Heart right ventricle (tissue), 16 donors: ENCODE data around the gene PCDH1. TPM values are rescaled to one million over a fixed set of nuclear protein-coding genes. Genes with fewer than 3 reads are reported as not detected.

ENCODE experiments used
- ATAC-seq, 8 donors: fragments of 200-7000 bp; cut with Tn5 transposase; one replicate each; pipeline ENCODE4 v1.9.1; 2020; ENCODE audit warnings: mild to moderate bottlenecking in 8 of 8, moderate library complexity in 8 of 8, moderate number of reproducible peaks in 1 of 8
- DNase-seq, 2 donors: peaks; one replicate each; pipeline ENCODE4 v3.0.0-alpha.2; 2020
- H3K27ac ChIP-seq, 10 donors: fragments of 200-600 bp; sonication (generic) in 2 of 10; one replicate each; pipeline versions ENCODE4 v1.5.0 to v1.8.0; 2020 to 2022; ENCODE audit warnings: mild to moderate bottlenecking in 3 of 10
- H3K27me3 ChIP-seq, 7 donors: fragments of 200-600 bp; one replicate each; pipeline ENCODE4 v1.8.0; 2021 to 2022; ENCODE audit warnings: mild to moderate bottlenecking in 2 of 7
- H3K36me3 ChIP-seq, 9 donors: fragments of 200-600 bp; sonication (generic) in 1 of 9; one replicate each; pipeline versions ENCODE4 v1.5.0 to v1.8.0; 2020 to 2022; ENCODE audit warnings: mild to moderate bottlenecking in 2 of 9
- H3K4me1 ChIP-seq, 9 donors: fragments of 200-600 bp; sonication (generic) in 1 of 9; one replicate each; pipeline versions ENCODE4 v1.5.0 to v1.8.0; 2020 to 2022; ENCODE audit warnings: mild to moderate bottlenecking in 4 of 9
- H3K4me3 ChIP-seq, 10 donors: fragments of 200-600 bp; sonication (generic) in 2 of 10; one replicate each; pipeline versions ENCODE4 v1.5.0 to v1.8.0; 2020 to 2022; ENCODE audit warnings: mild to moderate bottlenecking in 7 of 10, moderate library complexity in 2 of 10
- H3K9me3 ChIP-seq, 11 donors: fragments of 200-600 bp in 10 of 11; sonication (generic) in 2 of 11; one replicate each; pipeline versions ENCODE4 v1.5.0 to v1.8.0; 2013 to 2022; ENCODE audit warnings: mild to moderate bottlenecking in 2 of 11, control low read depth in 1 of 11, moderate library complexity in 1 of 11
- WGBS, 2 donors: extraction: QIAGEN DNeasy Blood & Tissue Kit; methylation state at CpG; one replicate each; pipeline ENCODE4 v1.1.7; 2013; ENCODE audit warnings: inconsistent platforms in 1 of 2; 5-methylcytosine and 5-hydroxymethylcytosine counted together
- intact Hi-C, 10 donors: fragments of 100-400 bp; cut with DNase I; formaldehyde crosslinking; loops; one replicate each; pipeline versions ENCODE4 v1.11.1 to v1.14.2; 2022
- polyA plus RNA-seq, 2 donors: library from polyadenylated mRNA; stranded (reverse); fragments of 200-250 nt; gene quantifications; one replicate each; pipeline ENCODE4 v1.2.3, GENCODE V29; 2013
- total RNA-seq, 10 donors: library from RNA; stranded (reverse); fragmentation: NEBNext Ultra II Directional in 3 of 10; extraction: Animal tissue kit (Norgen Biotek cat#: 25700) in 3 of 10; gene quantifications; one replicate each; pipeline versions ENCODE4 v1.2.1 to v1.2.4, GENCODE V29; 2021 to 2023
- TF ChIP-seq, protein P1 (sequence below), 9 donors: fragments of 200-600 bp; sonication (generic) in 2 of 9; IDR thresholded peaks; one replicate each; pipeline versions ENCODE4 v1.5.0 to v1.8.0; 2021 to 2022; ENCODE audit warnings: antibody characterized with exemption in 9 of 9, mild to moderate bottlenecking in 5 of 9, moderate library complexity in 1 of 9
- donor health status: Arrhythmogenic right ventricular cardiomyopathy.
- donor health status: ischemic (EF 13 %, LVEDD 7.1; RV severe dilation, severe dysfunction).
- donor health status: healthy with polysubstance abuse.
- donor health status: DM: no; HTN: yes; CAD: no.
- donor health status: DM: no; HTN: no; CAD: no.
- donor health status: ischemic (EF 25% LVEDD 6.9; RV normal size, moderate dysfunction).
- donor health status: ischemic (EF 25% LVEDD 5.7; RV mildly dilated, moderate dysfunction).
- donor health status: healthy.
- donor health status: DM: yes; HTN: yes; CAD: no.
- donor health status: Ischemic cardiomyopathy.
- donor health status: ischemic (EF 35%, LVEDD 5.7; RV mildly dilated, moderate dysfunction).
- donor health status: nonischemic (EF 11% LVEDD 7.7; RV severe dilation, severe dysfunction).
- donor health status: DM: yes; HTN: yes; CAD: no.
- donor health status: PGD.
- donor health status: ischemic (EF 29% LVEDD 5.4; RV normal size, mild dysfunction).
- donor health status: nonischemic (EF 23%, LVEDD 6.1; RV moderate dilation, normal function).

The PCDH1 gene
- total and polyA plus RNA-seq, 12 donors: 8.4 to 45.8 (median 17.9) TPM

DNA sequence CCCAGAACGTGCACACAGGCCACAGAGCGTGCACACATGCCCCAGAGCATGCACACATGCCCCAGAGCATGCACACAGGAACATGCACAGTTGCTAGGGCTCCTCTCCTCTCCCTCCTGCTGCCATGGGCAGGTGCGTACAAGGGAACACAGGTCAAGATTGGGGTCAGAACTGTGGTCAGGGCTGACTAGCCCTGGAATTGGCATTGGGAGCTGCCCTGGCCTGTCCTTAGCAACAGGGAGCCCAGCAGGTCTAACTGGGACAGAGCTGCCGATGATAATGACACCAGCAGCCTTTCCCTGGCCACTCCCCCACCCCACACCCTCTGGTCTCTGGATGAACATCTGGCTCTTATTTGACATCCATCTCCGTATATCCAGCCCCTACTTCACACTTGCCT lies 8.0 kb downstream of the PCDH1 start:
- ATAC-seq (peak in 1 of 8 donors; percentile 12), DNase-seq (no peak)
- TF ChIP-seq, protein P1, sequence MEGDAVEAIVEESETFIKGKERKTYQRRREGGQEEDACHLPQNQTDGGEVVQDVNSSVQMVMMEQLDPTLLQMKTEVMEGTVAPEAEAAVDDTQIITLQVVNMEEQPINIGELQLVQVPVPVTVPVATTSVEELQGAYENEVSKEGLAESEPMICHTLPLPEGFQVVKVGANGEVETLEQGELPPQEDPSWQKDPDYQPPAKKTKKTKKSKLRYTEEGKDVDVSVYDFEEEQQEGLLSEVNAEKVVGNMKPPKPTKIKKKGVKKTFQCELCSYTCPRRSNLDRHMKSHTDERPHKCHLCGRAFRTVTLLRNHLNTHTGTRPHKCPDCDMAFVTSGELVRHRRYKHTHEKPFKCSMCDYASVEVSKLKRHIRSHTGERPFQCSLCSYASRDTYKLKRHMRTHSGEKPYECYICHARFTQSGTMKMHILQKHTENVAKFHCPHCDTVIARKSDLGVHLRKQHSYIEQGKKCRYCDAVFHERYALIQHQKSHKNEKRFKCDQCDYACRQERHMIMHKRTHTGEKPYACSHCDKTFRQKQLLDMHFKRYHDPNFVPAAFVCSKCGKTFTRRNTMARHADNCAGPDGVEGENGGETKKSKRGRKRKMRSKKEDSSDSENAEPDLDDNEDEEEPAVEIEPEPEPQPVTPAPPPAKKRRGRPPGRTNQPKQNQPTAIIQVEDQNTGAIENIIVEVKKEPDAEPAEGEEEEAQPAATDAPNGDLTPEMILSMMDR (IDR thresholded peaks at IDR 0.05): no peak
- Histone ChIP-seq H3K4me1 (peaks cover 0 to 83% (median 33%) of the 10 kb centered on the region in 9 donors), H3K9me3 (no peaks in the 10 kb centered on the region), H3K36me3 (peaks cover 0 to 45% (median 5%) of the 10 kb centered on the region in 9 donors), H3K27ac (peak overlapping the region in 4 of 10 donors; percentile 16 to 97 (median 28)), H3K27me3 (peaks cover 0 to 33% (median 19%) of the 10 kb centered on the region in 7 donors), H3K4me3 (no peak overlapping the region)
- intact Hi-C loops: loop anchor here in 1 of 10 donors (5.0 kb wide), 1 partner anchor 33 kb away; no protein-coding TSS in a partner anchor
- WGBS, 2 donors: 56 to 58% methylated on average over 5 of the region's 5 CpGs

DNA sequence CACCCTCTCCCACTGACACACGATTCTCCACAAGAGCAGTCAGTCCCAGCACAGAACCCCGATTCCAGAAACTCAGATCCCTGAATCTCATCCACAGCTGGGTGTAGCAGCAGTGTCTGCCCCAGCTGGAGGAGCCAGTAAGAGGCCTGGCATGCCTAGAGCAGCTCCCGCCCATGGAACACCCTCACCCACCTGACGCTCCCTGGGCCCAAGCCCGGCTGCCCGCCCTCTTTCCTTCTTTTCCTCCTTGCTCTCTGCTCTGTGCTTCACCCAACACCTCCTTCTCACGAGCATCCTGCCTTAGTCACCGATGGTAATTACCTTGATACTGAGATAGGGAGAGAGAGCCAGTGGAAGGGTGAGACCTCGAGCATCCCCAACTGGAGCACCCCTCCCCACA lies 8.7 kb downstream of the PCDH1 start:
- ATAC-seq (peak in 1 of 8 donors; percentile 3), DNase-seq (no peak)
- intact Hi-C loops: no loop called here
- H3K27me3 ChIP-seq: peaks cover 0 to 26% (median 12%) of the 10 kb centered on the region in 7 donors
- TF ChIP-seq, protein P1 (IDR thresholded peaks at IDR 0.05): no peak
- 68 to 71% methylated on average over 9 of the region's 9 CpGs for WGBS, 2 donors
- peaks cover 0 to 76% (median 33%) of the 10 kb centered on the region in 9 donors for H3K4me1 ChIP-seq
- H3K27ac ChIP-seq: peak overlapping the region in 2 of 10 donors; percentile 0 to 3
- peaks cover 0 to 52% (median 5%) of the 10 kb centered on the region in 9 donors for H3K36me3 ChIP-seq
- H3K4me3 ChIP-seq: no peak overlapping the region
- no peaks in the 10 kb centered on the region for H3K9me3 ChIP-seq

DNA sequence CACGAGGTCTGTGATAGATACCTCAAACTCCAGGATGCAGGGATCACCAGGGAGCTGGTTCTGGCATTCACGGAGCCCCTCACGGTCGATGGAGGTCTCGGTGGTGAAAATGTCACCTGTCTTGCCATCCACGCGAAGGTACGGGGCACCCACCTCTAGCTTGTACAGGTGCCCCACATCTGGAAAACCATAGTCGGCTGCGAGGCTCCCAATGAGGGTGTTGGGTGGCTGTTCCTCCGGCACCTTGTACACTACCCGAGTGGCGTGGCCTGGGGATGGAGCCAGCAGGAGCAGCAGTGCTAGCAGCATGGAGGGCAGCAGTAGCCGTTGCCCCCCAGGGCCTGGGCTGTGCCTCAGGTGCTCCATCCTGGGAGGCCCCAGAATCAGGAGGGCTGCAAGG lies 9.2 kb downstream of the PCDH1 start:
- WGBS, 2 donors: 86 to 87% methylated on average over 14 of the region's 14 CpGs
- peaks cover 0 to 57% (median 5%) of the 10 kb centered on the region in 9 donors for H3K36me3 ChIP-seq
- peaks cover 0 to 71% (median 33%) of the 10 kb centered on the region in 9 donors for H3K4me1 ChIP-seq
- no peak for ATAC-seq
- H3K27me3 ChIP-seq: peaks cover 0 to 22% (median 7%) of the 10 kb centered on the region in 7 donors
- no peaks in the 10 kb centered on the region for H3K9me3 ChIP-seq
- peak overlapping the region in 1 of 10 donors; percentile 0 for H3K27ac ChIP-seq
- TF ChIP-seq, protein P1 (IDR thresholded peaks at IDR 0.05): no peak
- intact Hi-C loops: no loop called here
- DNase-seq: no peak
- H3K4me3 ChIP-seq: no peak overlapping the region

DNA sequence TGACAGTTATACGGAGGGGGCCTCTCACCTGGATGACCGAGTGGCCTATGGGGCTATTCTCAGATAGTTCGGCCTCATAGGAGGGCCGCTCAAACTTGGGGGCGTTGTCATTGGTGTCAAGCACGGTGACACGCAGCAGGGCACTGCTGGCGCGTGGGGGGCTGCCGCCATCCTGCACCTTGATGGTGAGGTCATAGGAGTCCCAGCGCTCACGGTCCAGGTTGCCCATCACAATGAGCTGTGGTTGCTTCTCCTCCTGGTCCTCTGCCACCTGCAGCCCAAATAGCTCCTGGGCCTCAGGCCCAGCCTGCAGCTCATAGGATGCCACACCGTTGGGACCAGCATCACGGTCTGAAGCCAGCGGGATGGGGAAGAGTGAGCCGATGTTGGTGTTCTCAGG lies 9.7 kb downstream of the PCDH1 start:
- H3K9me3 ChIP-seq: no peaks in the 10 kb centered on the region
- intact Hi-C loops: no loop called here
- H3K36me3 ChIP-seq: peaks cover 0 to 62% (median 5%) of the 10 kb centered on the region in 9 donors
- H3K4me3 ChIP-seq: no peak overlapping the region
- TF ChIP-seq, protein P1 (IDR thresholded peaks at IDR 0.05): no peak
- H3K27ac ChIP-seq: peak overlapping the region in 1 of 10 donors; percentile 33
- peaks cover 0 to 19% (median 4%) of the 10 kb centered on the region in 7 donors for H3K27me3 ChIP-seq
- DNase-seq: no peak
- WGBS, 2 donors: 86 to 90% methylated on average over 16 of the region's 16 CpGs
- H3K4me1 ChIP-seq: peaks cover 0 to 66% (median 31%) of the 10 kb centered on the region in 9 donors
- ATAC-seq: no peak
